H1 (cell line): ENCODE data around the gene RNF141. TPM values are rescaled to one million over a fixed set of nuclear protein-coding genes. Genes with fewer than 3 reads are reported as not detected.

Source experiments
- HDAC2 ChIP-seq, 2 experiments: fragments of 300-600 bp in 1 of 2; sonication (generic) in 1 of 2; IDR thresholded peaks; 2 replicates each; pipeline ENCODE4 v1.6.1; 2011 to 2012; ENCODE audit warnings: low read depth in 2 of 2, low read length in 2 of 2, mild to moderate bottlenecking in 2 of 2, moderate library complexity in 2 of 2, borderline replicate concordance in 1 of 2, inconsistent platforms in 1 of 2
- polyA plus RNA-seq, 7 experiments: library from polyadenylated mRNA; depleted of rRNA in 3 of 7; stranded (reverse) in 5 of 7; unstranded in 2 of 7; fragments of >200 nt in 5 of 7; fragments of 200-250 nt in 2 of 7; gene quantifications; 1 replicate in 5 of 7; 2 replicates in 1 of 7; 4 replicates in 1 of 7; pipeline versions ENCODE4 v1.2.1 to v1.2.3, GENCODE V29; 2011 to 2013; ENCODE audit warnings: missing spikeins in 2 of 7, mixed read lengths in 2 of 7
- total RNA-seq: library from RNA; stranded (reverse); fragmentation: NEBNext Ultra II Directional; extraction: Animal tissue kit (Norgen Biotek cat#: 25700); gene quantifications from 2 replicates; pipeline ENCODE4 v1.2.1, GENCODE V29; 2021

The RNF141 gene
- total and polyA plus RNA-seq, 2 of the 8 experiments (the other 6 are each of a cell fraction or from before 2014, with no cell fraction given) = 8.5 to 22.8 TPM

- no peak for TF ChIP-seq HDAC2 (IDR thresholded peaks at IDR 0.05; ENCODE audit: borderline replicate concordance in 1 of 2, low read depth in 2 of 2, low read length in 2 of 2)
Observed at GRCh38 chr11:10550503-10551289, 9.7 kb upstream of the RNF141 start (continued).
